Stimulated activated CD8-positive, alpha-beta memory T cell treated with anti-CD3 and anti-CD28 coated beads, Interleukin-15, amount 100 ng/mL, for 4 hours (primary cell): ENCODE results near the gene RAB3B.
"Not testable (repeated sequence)": the region's sequence is repeated elsewhere in the genome, so short reads cannot be mapped to it uniquely, and the experiment has no call there.

Experiments
- DNase-seq, 2 donors: peaks; one replicate each; pipeline ENCODE4 v3.0.0-alpha.2; 2020; ENCODE audit warnings: low read depth in 2 of 2

Gene RAB3B

GRCh38 chr1:51920130-51920529 lies 70.4 kb downstream of the RAB3B start:
- no peak for DNase-seq

- DNase-seq, result no peak
Observed at GRCh38 chr1:51919684-51920083, 70.8 kb downstream of the RAB3B start.

- DNase-seq, result no peak
Observed at GRCh38 chr1:51916587-51917405, 73.7 kb downstream of the RAB3B start.

- DNase-seq, result no peak
Observed at GRCh38 chr1:51915951-51916350, 74.5 kb downstream of the RAB3B start.

GRCh38 chr1:51912881-51913280 lies 77.6 kb downstream of the RAB3B start:
- no peak for DNase-seq

- DNase-seq, result no peak
Observed at GRCh38 chr1:51910221-51911000, 80.1 kb downstream of the RAB3B start.

GRCh38 chr1:51908499-51908898 lies 82.0 kb downstream of the RAB3B start:
- no peak for DNase-seq

GRCh38 chr1:51907079-51907702 lies 83.3 kb downstream of the RAB3B start:
- DNase-seq, result no peak

- DNase-seq, result no peak
Observed at GRCh38 chr1:51906306-51907078, 84.0 kb downstream of the RAB3B start.

- no peak for DNase-seq
Observed at GRCh38 chr1:51902456-51902855, 88.0 kb downstream of the RAB3B start.

- no peak for DNase-seq
Observed at GRCh38 chr1:51901151-51901550, 89.3 kb downstream of the RAB3B start.

GRCh38 chr1:51899022-51899421 lies 91.5 kb downstream of the RAB3B start:
- no peak for DNase-seq

GRCh38 chr1:51898090-51898734 lies 92.3 kb downstream of the RAB3B start:
- DNase-seq, result no peak

GRCh38 chr1:51897699-51898031 lies 92.8 kb downstream of the RAB3B start:
- DNase-seq, result no peak

- not testable (repeated sequence) for DNase-seq
Observed at GRCh38 chr1:51894748-51895147, 95.8 kb downstream of the RAB3B start.

GRCh38 chr1:51878616-51879336 lies 111.7 kb downstream of the RAB3B start, which contains the start of gene NRDC:
TSS of gene NRDC (minus strand) at chr1:51878727. CDS start at chr1:51878615, 112 bp downstream.
- DNase-seq, result peak; percentile 97 to 100

- no peak for DNase-seq
Observed at GRCh38 chr1:51878308-51878615, 112.2 kb downstream of the RAB3B start.

- no peak for DNase-seq
Observed at GRCh38 chr1:51877434-51878307, 112.8 kb downstream of the RAB3B start.

GRCh38 chr1:51875836-51876235 lies 114.7 kb downstream of the RAB3B start:
- DNase-seq, result no peak

GRCh38 chr1:51875291-51875772 lies 115.2 kb downstream of the RAB3B start:
- DNase-seq, result no peak
